T1000 (cell line): ENCODE measurements around the gene POM121.
"Not testable (repeated sequence)": the region's sequence is repeated elsewhere in the genome, so short reads cannot be mapped to it uniquely, and the experiment has no call there.

Experiments used
- DNase-seq: peaks from one replicate; lab custom pipeline; 2025; ENCODE audit warnings: mixed read lengths; lab: John Stamatoyannopoulos, UW

POM121 gene

GRCh38 chr7:72924733-72925545 lies at the start of gene POM121:
POM121 (plus strand) TSS chr7:72925095; CDS start chr7:72925122, 27 bp downstream.
- peak; percentile 47 for DNase-seq

GRCh38 chr7:72879079-72879736 lies 45.7 kb upstream of the POM121 start:
- peak; percentile 60 for DNase-seq

GRCh38 chr7:72879737-72880215 lies 45.1 kb upstream of the POM121 start:
- DNase-seq = peak; percentile 2

GRCh38 chr7:72891750-72892149 lies 33.1 kb upstream of the POM121 start:
- DNase-seq = not testable (repeated sequence)

GRCh38 chr7:72904740-72905139 lies 20.2 kb upstream of the POM121 start:
- not testable (repeated sequence) for DNase-seq

- not testable (repeated sequence) for DNase-seq
Measured at GRCh38 chr7:72908422-72908821, 16.5 kb upstream of the POM121 start.

GRCh38 chr7:72911395-72911794 lies 13.5 kb upstream of the POM121 start:
- not testable (repeated sequence) for DNase-seq

GRCh38 chr7:72913750-72914149 lies 11.1 kb upstream of the POM121 start:
- not testable (repeated sequence) for DNase-seq

GRCh38 chr7:72914756-72915525 lies 10.0 kb upstream of the POM121 start:
- DNase-seq = not testable (repeated sequence)

GRCh38 chr7:72919256-72919775 lies 5.6 kb upstream of the POM121 start:
- DNase-seq = no peak

GRCh38 chr7:72924386-72924732 lies 536 bp upstream of the POM121 start:
- DNase-seq = no peak

GRCh38 chr7:72925546-72926120 lies 738 bp downstream of the POM121 start:
- DNase-seq = no peak

- not testable (repeated sequence) for DNase-seq
Measured at GRCh38 chr7:72927791-72928190, 2.9 kb downstream of the POM121 start.

GRCh38 chr7:72928216-72928615 lies 3.3 kb downstream of the POM121 start:
- not testable (repeated sequence) for DNase-seq

- DNase-seq = not testable (repeated sequence)
Measured at GRCh38 chr7:72942022-72942705, 17.3 kb downstream of the POM121 start.

GRCh38 chr7:72942956-72943355 lies 18.1 kb downstream of the POM121 start:
- DNase-seq = not testable (repeated sequence)

GRCh38 chr7:72944937-72945336 lies 20.0 kb downstream of the POM121 start:
- not testable (repeated sequence) for DNase-seq

GRCh38 chr7:72945597-72945996 lies 20.7 kb downstream of the POM121 start:
- DNase-seq = not testable (repeated sequence)

GRCh38 chr7:72946130-72946745 lies 21.3 kb downstream of the POM121 start:
- DNase-seq = not testable (repeated sequence)

GRCh38 chr7:72948714-72949113 lies 23.8 kb downstream of the POM121 start:
- not testable (repeated sequence) for DNase-seq

- not testable (repeated sequence) for DNase-seq
Measured at GRCh38 chr7:72949276-72949675, 24.4 kb downstream of the POM121 start.
